K562 (cell line): ENCODE measurements around the gene UQCC2. TPM values are rescaled to one million over a fixed set of nuclear protein-coding genes. Genes with fewer than 3 reads are reported as not detected.

ENCODE experiments used
- HDAC1 ChIP-seq, 2 experiments: fragments of 450-650 bp; IDR thresholded peaks; 2 replicates each; pipeline ENCODE4 v1.6.1; 2016 to 2017; ENCODE audit warnings: inconsistent platforms in 1 of 2, mild to moderate bottlenecking in 1 of 2, moderate library complexity in 1 of 2
- ILK ChIP-seq: fragments of 450-650 bp; IDR thresholded peaks from 2 replicates; pipeline ENCODE4 v1.6.1; 2016; ENCODE audit warnings: missing genetic modification characterization, low read depth, mild to moderate bottlenecking, missing compliant biosample characterization, moderate library complexity, borderline replicate concordance
- KDM1A ChIP-seq, 2 experiments: fragments of 450-650 bp; IDR thresholded peaks; 2 replicates each; pipeline ENCODE4 v1.6.1; 2016; ENCODE audit warnings: mild to moderate bottlenecking in 2 of 2
- LARP7 ChIP-seq: fragments of 450-650 bp; IDR thresholded peaks from 2 replicates; pipeline ENCODE4 v1.6.1; 2016
- RFX1 ChIP-seq: fragments of 450-650 bp; IDR thresholded peaks from 2 replicates; pipeline ENCODE4 v1.6.1; 2016; ENCODE audit warnings: mild to moderate bottlenecking, moderate library complexity
- ZNF134 ChIP-seq: fragments of 250-450 bp; sonication (Bioruptor Pico); conservative IDR thresholded peaks from 2 replicates; pipeline ENCODE4 v1.4.0; 2020
- ZNF174 ChIP-seq: fragments of 250-450 bp; sonication (Bioruptor Pico); IDR thresholded peaks from 2 replicates; pipeline ENCODE4 v1.4.0; 2020; ENCODE audit warnings: mild to moderate bottlenecking
- polyA plus RNA-seq, 8 experiments: library from polyadenylated mRNA; depleted of rRNA in 4 of 8; stranded (reverse) in 5 of 8; unstranded in 3 of 8; fragments of >200 nt; fragmentation: Nextera tagmentation in 2 of 8; fragmentation: Illumina TruSeq in 1 of 8; extraction: Ambion mirVana in 2 of 8; extraction: Trizol in 1 of 8; gene quantifications; 2 replicates each; pipeline versions ENCODE4 v1.2.1 to v1.2.3, GENCODE V29; 2011 to 2014; ENCODE audit warnings: inconsistent platforms in 1 of 8, missing spikeins in 1 of 8
- total RNA-seq, 7 experiments: library from RNA; depleted of rRNA in 6 of 7; stranded (reverse); fragments of >200 nt in 6 of 7; fragmentation: Illumina TruSeq in 2 of 7; extraction: Trizol in 2 of 7; gene quantifications; 2 replicates each; pipeline versions ENCODE4 v1.2.1 to v1.2.3, GENCODE V29; 2011 to 2021; ENCODE audit warnings: low replicate concordance in 1 of 7
- TF ChIP-seq, protein P1 (sequence below): sonication (generic); formaldehyde crosslinking; IDR thresholded peaks from 2 replicates; pipeline ENCODE4 v1.8.1; 2023; ENCODE audit warnings: mild to moderate bottlenecking, missing genetic modification reagents, moderate library complexity
- TF ChIP-seq, protein P2 (sequence below): sonication (generic); formaldehyde crosslinking; IDR thresholded peaks from 2 replicates; pipeline ENCODE4 v1.8.0; 2023; ENCODE audit warnings: missing genetic modification reagents, mild to moderate bottlenecking, borderline replicate concordance
- TF ChIP-seq, protein P3 (sequence below): fragments of 200-600 bp; sonication (generic); IDR thresholded peaks from one replicate; pipeline ENCODE4 v1.6.1; 2012; ENCODE audit warnings: mild to moderate bottlenecking, low read depth, low read length, inconsistent platforms

UQCC2 gene
- total and polyA plus RNA-seq, 9 of the 15 experiments (the other 6 are each of a cell fraction or from before 2014, with no cell fraction given): 58.5 to 927 (median 158) TPM

DNA sequence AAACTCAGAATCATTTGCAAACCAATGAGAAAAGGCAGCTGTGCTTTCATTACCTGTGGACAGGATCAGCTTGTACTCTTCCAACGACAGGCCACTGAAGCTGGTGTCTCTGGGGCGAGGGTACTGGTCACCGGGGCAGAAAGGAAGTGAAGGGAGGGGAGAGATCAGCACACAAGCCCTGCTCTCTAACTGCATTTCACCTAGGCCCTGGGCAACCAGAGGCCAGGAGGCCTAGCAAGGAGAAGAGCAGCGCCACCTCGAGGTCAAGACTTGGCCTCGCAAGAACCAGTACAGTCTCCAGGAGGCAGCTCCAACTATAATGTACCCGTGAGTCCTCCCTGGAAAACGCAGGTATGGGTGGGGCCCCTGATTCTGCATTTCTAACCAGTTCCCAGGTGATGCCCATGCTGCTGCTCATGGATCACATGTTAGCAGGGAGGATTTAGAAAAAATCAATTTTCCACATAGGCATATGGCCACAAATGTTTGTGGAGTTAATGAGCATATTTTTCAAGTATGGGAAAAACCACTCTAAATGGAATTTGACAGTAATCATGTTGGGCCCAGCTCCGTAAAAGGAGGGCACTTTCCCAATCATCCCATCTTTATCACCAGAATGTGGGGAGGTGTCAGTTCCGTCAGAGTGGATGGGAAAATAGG, 11.0 kb downstream of the UQCC2 start (continued):
- TF ChIP-seq, protein P1, sequence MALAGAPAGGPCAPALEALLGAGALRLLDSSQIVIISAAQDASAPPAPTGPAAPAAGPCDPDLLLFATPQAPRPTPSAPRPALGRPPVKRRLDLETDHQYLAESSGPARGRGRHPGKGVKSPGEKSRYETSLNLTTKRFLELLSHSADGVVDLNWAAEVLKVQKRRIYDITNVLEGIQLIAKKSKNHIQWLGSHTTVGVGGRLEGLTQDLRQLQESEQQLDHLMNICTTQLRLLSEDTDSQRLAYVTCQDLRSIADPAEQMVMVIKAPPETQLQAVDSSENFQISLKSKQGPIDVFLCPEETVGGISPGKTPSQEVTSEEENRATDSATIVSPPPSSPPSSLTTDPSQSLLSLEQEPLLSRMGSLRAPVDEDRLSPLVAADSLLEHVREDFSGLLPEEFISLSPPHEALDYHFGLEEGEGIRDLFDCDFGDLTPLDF (CRISPR knock-in tag): no peak
- TF ChIP-seq ILK (tag): no peak
- TF ChIP-seq KDM1A (IDR thresholded peaks at IDR 0.05): no peak
- TF ChIP-seq, protein P2, sequence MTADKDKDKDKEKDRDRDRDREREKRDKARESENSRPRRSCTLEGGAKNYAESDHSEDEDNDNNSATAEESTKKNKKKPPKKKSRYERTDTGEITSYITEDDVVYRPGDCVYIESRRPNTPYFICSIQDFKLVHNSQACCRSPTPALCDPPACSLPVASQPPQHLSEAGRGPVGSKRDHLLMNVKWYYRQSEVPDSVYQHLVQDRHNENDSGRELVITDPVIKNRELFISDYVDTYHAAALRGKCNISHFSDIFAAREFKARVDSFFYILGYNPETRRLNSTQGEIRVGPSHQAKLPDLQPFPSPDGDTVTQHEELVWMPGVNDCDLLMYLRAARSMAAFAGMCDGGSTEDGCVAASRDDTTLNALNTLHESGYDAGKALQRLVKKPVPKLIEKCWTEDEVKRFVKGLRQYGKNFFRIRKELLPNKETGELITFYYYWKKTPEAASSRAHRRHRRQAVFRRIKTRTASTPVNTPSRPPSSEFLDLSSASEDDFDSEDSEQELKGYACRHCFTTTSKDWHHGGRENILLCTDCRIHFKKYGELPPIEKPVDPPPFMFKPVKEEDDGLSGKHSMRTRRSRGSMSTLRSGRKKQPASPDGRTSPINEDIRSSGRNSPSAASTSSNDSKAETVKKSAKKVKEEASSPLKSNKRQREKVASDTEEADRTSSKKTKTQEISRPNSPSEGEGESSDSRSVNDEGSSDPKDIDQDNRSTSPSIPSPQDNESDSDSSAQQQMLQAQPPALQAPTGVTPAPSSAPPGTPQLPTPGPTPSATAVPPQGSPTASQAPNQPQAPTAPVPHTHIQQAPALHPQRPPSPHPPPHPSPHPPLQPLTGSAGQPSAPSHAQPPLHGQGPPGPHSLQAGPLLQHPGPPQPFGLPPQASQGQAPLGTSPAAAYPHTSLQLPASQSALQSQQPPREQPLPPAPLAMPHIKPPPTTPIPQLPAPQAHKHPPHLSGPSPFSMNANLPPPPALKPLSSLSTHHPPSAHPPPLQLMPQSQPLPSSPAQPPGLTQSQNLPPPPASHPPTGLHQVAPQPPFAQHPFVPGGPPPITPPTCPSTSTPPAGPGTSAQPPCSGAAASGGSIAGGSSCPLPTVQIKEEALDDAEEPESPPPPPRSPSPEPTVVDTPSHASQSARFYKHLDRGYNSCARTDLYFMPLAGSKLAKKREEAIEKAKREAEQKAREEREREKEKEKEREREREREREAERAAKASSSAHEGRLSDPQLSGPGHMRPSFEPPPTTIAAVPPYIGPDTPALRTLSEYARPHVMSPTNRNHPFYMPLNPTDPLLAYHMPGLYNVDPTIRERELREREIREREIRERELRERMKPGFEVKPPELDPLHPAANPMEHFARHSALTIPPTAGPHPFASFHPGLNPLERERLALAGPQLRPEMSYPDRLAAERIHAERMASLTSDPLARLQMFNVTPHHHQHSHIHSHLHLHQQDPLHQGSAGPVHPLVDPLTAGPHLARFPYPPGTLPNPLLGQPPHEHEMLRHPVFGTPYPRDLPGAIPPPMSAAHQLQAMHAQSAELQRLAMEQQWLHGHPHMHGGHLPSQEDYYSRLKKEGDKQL (CRISPR knock-in tag): no peak
- no peak for TF ChIP-seq LARP7
- TF ChIP-seq HDAC1 (IDR thresholded peaks at IDR 0.05): no peak
- TF ChIP-seq RFX1: no peak
- TF ChIP-seq ZNF174 (CRISPR knock-in tag): no peak
- TF ChIP-seq, protein P3, sequence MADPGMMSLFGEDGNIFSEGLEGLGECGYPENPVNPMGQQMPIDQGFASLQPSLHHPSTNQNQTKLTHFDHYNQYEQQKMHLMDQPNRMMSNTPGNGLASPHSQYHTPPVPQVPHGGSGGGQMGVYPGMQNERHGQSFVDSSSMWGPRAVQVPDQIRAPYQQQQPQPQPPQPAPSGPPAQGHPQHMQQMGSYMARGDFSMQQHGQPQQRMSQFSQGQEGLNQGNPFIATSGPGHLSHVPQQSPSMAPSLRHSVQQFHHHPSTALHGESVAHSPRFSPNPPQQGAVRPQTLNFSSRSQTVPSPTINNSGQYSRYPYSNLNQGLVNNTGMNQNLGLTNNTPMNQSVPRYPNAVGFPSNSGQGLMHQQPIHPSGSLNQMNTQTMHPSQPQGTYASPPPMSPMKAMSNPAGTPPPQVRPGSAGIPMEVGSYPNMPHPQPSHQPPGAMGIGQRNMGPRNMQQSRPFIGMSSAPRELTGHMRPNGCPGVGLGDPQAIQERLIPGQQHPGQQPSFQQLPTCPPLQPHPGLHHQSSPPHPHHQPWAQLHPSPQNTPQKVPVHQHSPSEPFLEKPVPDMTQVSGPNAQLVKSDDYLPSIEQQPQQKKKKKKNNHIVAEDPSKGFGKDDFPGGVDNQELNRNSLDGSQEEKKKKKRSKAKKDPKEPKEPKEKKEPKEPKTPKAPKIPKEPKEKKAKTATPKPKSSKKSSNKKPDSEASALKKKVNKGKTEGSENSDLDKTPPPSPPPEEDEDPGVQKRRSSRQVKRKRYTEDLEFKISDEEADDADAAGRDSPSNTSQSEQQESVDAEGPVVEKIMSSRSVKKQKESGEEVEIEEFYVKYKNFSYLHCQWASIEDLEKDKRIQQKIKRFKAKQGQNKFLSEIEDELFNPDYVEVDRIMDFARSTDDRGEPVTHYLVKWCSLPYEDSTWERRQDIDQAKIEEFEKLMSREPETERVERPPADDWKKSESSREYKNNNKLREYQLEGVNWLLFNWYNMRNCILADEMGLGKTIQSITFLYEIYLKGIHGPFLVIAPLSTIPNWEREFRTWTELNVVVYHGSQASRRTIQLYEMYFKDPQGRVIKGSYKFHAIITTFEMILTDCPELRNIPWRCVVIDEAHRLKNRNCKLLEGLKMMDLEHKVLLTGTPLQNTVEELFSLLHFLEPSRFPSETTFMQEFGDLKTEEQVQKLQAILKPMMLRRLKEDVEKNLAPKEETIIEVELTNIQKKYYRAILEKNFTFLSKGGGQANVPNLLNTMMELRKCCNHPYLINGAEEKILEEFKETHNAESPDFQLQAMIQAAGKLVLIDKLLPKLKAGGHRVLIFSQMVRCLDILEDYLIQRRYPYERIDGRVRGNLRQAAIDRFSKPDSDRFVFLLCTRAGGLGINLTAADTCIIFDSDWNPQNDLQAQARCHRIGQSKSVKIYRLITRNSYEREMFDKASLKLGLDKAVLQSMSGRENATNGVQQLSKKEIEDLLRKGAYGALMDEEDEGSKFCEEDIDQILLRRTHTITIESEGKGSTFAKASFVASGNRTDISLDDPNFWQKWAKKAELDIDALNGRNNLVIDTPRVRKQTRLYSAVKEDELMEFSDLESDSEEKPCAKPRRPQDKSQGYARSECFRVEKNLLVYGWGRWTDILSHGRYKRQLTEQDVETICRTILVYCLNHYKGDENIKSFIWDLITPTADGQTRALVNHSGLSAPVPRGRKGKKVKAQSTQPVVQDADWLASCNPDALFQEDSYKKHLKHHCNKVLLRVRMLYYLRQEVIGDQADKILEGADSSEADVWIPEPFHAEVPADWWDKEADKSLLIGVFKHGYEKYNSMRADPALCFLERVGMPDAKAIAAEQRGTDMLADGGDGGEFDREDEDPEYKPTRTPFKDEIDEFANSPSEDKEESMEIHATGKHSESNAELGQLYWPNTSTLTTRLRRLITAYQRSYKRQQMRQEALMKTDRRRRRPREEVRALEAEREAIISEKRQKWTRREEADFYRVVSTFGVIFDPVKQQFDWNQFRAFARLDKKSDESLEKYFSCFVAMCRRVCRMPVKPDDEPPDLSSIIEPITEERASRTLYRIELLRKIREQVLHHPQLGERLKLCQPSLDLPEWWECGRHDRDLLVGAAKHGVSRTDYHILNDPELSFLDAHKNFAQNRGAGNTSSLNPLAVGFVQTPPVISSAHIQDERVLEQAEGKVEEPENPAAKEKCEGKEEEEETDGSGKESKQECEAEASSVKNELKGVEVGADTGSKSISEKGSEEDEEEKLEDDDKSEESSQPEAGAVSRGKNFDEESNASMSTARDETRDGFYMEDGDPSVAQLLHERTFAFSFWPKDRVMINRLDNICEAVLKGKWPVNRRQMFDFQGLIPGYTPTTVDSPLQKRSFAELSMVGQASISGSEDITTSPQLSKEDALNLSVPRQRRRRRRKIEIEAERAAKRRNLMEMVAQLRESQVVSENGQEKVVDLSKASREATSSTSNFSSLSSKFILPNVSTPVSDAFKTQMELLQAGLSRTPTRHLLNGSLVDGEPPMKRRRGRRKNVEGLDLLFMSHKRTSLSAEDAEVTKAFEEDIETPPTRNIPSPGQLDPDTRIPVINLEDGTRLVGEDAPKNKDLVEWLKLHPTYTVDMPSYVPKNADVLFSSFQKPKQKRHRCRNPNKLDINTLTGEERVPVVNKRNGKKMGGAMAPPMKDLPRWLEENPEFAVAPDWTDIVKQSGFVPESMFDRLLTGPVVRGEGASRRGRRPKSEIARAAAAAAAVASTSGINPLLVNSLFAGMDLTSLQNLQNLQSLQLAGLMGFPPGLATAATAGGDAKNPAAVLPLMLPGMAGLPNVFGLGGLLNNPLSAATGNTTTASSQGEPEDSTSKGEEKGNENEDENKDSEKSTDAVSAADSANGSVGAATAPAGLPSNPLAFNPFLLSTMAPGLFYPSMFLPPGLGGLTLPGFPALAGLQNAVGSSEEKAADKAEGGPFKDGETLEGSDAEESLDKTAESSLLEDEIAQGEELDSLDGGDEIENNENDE: no peak
- TF ChIP-seq ZNF134: no peak
